Type B pancreatic cell (in vitro differentiated cells): ENCODE results near the gene MRM2. TPM values are rescaled to one million over a fixed set of nuclear protein-coding genes. Genes with fewer than 3 reads are reported as not detected.

Experiments
- DNase-seq: peaks from one replicate; pipeline ENCODE4 v3.0.0; 2021; ENCODE audit warnings: mixed read lengths; ENCODE audit not compliant: unreplicated experiment; ENCODE audit errors: extremely low spot score
- H3K27ac Mint-ChIP-seq: 2 replicates; pipeline ENCODE4 v1.8.0; 2021; ENCODE audit warnings: mild to moderate bottlenecking, mixed read lengths
- H3K27me3 Mint-ChIP-seq: 2 replicates; pipeline ENCODE4 v1.8.0; 2021; ENCODE audit warnings: mixed read lengths
- H3K36me3 Mint-ChIP-seq: 2 replicates; pipeline ENCODE4 v1.8.0; 2021; ENCODE audit warnings: mixed read lengths
- H3K4me1 Mint-ChIP-seq: one replicate; pipeline ENCODE4 v1.8.0; 2021; ENCODE audit warnings: mixed read lengths; ENCODE audit not compliant: unreplicated experiment
- H3K4me3 Mint-ChIP-seq: 2 replicates; pipeline ENCODE4 v1.8.0; 2021; ENCODE audit warnings: mild to moderate bottlenecking, mixed read lengths
- H3K9me3 Mint-ChIP-seq: 2 replicates; pipeline ENCODE4 v1.8.0; 2021; ENCODE audit warnings: mixed read lengths
- total RNA-seq: library from RNA; stranded (reverse); gene quantifications from 2 replicates; pipeline ENCODE4 v1.2.1, GENCODE V29; 2021; ENCODE audit warnings: low replicate concordance
- TF ChIP-seq, protein P1 (sequence below): fragments of 200-600 bp; sonication (generic); conservative IDR thresholded peaks from 2 replicates; pipeline ENCODE4 v1.5.0; 2021; ENCODE audit warnings: antibody characterized with exemption, mild to moderate bottlenecking

Gene MRM2
- total RNA-seq, 1 donor from 2014 or later, result 35.3 TPM

DNA sequence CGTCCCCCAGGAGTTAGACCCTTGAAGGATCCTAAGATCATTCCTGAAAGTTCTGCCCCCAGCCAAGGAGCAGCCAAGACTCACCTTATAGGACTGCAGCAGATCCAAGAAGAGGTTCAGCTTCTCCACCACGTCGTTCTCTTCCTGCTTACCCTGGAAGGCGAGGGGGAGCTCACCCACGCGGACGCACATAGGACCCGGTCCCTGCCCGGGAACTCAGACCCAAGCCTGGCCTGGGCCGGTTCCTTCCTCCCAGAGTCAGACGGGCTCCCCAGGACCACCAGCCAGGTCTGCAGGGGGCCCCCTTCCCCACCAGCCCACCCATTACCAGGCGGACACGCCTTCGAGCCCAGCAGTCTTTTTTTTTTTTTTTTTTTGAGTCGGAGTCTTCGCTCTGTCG, 15.6 kb upstream of the MRM2 start:
- Mint-ChIP-seq H3K27ac (no peak overlapping the region), H3K36me3 (peaks cover 3% of the 10 kb centered on the region), H3K4me3 (no peak overlapping the region), H3K4me1 (no peaks in the 10 kb centered on the region), H3K27me3 (no peaks in the 10 kb centered on the region), H3K9me3 (no peaks in the 10 kb centered on the region)
- DNase-seq, result no peak
- TF ChIP-seq, protein P1, sequence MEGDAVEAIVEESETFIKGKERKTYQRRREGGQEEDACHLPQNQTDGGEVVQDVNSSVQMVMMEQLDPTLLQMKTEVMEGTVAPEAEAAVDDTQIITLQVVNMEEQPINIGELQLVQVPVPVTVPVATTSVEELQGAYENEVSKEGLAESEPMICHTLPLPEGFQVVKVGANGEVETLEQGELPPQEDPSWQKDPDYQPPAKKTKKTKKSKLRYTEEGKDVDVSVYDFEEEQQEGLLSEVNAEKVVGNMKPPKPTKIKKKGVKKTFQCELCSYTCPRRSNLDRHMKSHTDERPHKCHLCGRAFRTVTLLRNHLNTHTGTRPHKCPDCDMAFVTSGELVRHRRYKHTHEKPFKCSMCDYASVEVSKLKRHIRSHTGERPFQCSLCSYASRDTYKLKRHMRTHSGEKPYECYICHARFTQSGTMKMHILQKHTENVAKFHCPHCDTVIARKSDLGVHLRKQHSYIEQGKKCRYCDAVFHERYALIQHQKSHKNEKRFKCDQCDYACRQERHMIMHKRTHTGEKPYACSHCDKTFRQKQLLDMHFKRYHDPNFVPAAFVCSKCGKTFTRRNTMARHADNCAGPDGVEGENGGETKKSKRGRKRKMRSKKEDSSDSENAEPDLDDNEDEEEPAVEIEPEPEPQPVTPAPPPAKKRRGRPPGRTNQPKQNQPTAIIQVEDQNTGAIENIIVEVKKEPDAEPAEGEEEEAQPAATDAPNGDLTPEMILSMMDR, result no peak

DNA sequence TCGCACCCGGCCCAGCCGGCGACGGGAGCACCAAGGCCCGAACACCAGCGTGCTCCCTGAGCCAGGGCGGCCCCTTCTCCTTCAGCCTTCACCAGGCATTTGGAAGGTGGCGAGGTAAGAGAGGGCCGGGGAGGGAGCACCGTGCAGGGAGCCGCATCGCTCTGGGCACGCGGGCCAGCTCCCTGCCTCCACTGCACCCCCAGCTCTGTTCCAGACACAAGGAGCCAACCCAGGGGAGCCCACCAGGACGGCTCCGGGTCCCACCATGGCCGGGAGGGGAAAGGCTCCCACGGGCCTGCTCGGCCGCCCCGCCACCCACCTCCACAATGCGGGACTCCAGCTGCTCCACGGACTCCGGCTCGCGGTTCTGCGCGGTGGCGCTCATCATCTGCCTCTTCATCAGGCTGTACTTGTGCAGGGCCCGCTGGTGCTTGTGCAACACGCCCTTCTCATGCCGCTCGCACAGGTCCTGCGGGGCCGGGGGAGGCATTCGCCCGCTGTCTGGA, 15.1 kb upstream of the MRM2 start:
- H3K36me3 Mint-ChIP-seq, result peaks cover 3% of the 10 kb centered on the region
- H3K4me3 Mint-ChIP-seq, result no peak overlapping the region
- H3K4me1 Mint-ChIP-seq, result no peaks in the 10 kb centered on the region
- no peaks in the 10 kb centered on the region for H3K27me3 Mint-ChIP-seq
- no peak overlapping the region for H3K27ac Mint-ChIP-seq
- DNase-seq, result no peak
- H3K9me3 Mint-ChIP-seq, result no peaks in the 10 kb centered on the region
- TF ChIP-seq, protein P1, result no peak

DNA sequence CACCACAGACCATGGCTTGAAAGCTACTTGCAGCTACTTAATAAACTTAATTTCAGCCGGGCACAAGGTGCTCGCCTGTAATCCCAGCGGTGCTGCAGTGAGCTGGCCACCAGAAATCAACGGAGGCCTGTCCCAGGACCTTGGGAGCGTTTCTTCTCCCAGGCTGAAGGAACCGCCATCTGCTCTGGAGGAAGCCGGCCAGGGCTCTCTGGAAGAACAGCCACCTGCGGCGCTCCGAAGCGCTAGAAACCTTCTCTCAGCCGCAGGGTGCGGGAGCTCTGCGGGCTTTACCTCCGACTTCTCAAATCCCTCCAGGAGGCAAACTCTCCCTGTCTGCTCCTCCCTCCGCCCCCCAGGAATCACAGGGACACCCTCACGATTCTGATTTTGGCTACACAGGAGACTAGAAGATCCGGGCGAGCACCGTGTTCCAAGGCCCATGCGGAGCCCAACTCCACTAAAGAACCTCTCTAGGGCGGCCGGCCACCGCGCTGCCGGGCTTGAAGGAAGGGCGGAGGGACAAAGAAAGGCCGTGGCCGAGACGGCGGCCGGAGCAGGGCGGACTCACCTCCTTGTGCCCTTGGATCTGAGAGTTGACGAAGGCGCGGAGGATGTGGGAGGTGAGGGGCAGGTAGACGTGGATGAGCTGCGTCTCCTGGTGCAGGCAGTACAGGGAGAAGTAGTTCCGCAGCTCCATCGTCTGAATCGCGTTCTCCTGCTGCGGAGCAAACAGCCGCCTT, 14.5 kb upstream of the MRM2 start:
- TF ChIP-seq, protein P1, result no peak
- H3K27ac Mint-ChIP-seq, result no peak overlapping the region
- no peaks in the 10 kb centered on the region for H3K4me1 Mint-ChIP-seq
- no peaks in the 10 kb centered on the region for H3K27me3 Mint-ChIP-seq
- peaks cover 3% of the 10 kb centered on the region for H3K36me3 Mint-ChIP-seq
- DNase-seq, result no peak
- no peak overlapping the region for H3K4me3 Mint-ChIP-seq
- no peaks in the 10 kb centered on the region for H3K9me3 Mint-ChIP-seq

DNA sequence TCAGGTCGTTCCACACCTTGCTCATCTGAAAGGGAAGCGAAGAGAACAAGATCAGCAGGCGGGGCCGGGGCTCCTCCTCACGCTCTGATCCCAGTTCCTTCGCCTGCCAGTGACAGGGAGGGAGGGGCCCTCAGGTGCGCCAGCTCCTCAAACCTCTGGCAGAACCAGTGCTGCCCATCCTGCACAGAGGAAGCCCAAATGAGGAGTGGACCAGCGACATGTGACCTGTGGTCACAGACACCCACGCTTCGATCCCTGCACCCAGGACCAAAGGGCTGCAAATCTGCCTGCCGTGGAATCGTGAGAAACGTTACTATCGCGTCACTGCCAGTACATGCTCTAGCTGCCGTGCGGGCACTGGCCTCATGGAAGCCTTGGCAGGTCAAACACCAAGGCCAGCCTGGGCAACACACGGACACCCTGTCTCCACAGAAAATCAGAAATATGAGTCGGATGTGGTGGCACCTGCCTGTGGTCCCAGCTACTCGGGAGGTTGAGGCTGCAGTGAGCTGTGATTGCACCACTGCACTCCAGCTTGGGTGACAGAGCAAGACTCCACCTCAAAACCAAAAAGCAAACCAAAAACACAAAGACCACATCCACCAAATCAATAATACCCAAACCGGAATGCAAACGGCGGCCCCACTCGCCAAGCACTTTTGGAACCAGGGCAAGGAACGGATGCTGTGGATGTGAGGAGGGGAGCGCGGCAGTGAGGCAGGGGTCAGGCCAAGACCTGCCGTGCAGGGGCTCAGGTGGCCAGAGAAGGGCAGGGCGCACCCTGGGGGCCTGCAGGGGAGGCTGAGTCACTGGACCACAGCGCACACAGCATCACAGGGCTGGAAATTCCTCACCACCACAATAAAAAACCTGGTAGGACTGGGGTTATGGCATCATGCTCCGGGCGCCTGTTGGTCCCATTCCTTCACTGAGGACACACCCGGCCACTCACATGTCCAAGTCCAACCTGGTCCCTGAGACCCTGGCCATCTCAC, 13.4 kb upstream of the MRM2 start:
- H3K27ac Mint-ChIP-seq, result no peak overlapping the region

DNA sequence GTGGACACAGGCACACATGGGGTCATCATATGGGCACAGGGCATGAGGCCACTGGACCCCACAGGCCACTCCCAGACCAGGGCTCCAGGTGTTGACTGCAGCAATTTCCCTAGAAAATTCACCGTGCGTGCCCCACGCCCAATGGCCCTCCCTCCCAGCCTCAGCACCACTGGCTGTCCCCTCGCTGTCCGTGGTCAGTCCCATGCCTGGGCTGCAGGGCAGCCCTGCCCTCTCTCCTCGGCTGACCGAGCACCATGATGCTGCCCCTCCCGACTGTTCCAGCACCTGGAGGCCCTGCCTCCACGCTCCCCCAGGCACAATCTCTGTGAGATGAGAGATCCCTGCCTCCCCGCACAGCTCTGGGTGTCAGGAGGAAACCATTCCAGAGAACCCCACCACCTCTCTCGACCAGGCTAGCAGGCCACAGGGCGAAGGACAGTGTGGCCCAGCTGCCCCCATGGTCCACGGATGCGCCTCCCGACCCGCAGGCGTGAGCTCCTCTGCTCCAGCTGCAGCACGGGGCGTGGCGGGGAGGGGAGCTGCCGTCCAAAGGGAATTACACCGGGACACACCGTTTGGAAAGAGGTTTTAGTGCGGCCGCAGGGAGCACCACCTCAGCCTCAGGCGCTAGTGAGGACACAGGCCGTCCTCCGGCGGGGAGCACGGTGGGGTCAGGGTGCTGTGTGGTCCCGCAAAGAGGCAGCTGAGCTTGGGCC, 12.6 kb upstream of the MRM2 start:
- no peak overlapping the region for H3K4me3 Mint-ChIP-seq
- H3K4me1 Mint-ChIP-seq, result no peaks in the 10 kb centered on the region
- no peak for DNase-seq
- TF ChIP-seq, protein P1, result no peak
- no peaks in the 10 kb centered on the region for H3K27me3 Mint-ChIP-seq
- no peaks in the 10 kb centered on the region for H3K9me3 Mint-ChIP-seq
- peaks cover 3% of the 10 kb centered on the region for H3K36me3 Mint-ChIP-seq
- no peak overlapping the region for H3K27ac Mint-ChIP-seq

More for the DNA sequence above, 13.4 kb upstream of the MRM2 start:
- DNase-seq, result no peak
- TF ChIP-seq, protein P1, result no peak
- Mint-ChIP-seq H3K9me3 (no peaks in the 10 kb centered on the region), H3K27me3 (no peaks in the 10 kb centered on the region), H3K4me3 (no peak overlapping the region), H3K4me1 (no peaks in the 10 kb centered on the region), H3K36me3 (peaks cover 3% of the 10 kb centered on the region)
